ENCODE data around the gene ARHGAP8.

DNA sequence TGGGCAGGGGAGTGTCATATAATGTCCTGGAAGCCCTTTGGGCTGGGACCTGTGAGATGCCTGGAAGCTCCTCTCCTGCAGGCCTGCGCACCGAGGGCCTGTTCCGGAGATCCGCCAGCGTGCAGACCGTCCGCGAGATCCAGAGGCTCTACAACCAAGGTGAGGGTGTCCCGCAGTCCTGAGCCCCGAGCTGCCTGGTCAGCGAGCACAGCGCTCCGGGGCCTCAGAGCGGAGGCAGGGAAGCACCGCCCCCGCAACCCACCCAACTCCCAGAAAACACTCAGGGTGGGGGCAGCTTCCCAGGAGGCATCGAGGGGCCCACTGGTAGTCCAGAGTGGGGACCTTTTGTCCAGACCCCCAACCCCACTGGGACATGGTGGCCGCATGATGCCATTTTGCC, 95.5 kb downstream of the ARHGAP8 start:
- no peak for TF ChIP-seq BHLHE40 (IDR thresholded peaks at IDR 0.05; ENCODE audit: borderline replicate concordance in 1 of 2, low read depth in 2 of 2, low read length in 1 of 2)
- no peak for TF ChIP-seq BCLAF1 (IDR thresholded peaks at IDR 0.05)
- TF ChIP-seq ATF3 (IDR thresholded peaks at IDR 0.05; ENCODE audit: borderline replicate concordance, extremely low read depth, low read depth, low read length), result no peak
- TF ChIP-seq MYC (IDR thresholded peaks at IDR 0.05; ENCODE audit: insufficient read depth, insufficient read length, insufficient replicate concordance, low read length, severe bottlenecking), result no peak

Measured in GM12878 (cell line).